ENCODE data around the gene NDUFS6. TPM values are rescaled to one million over a fixed set of nuclear protein-coding genes. Genes with fewer than 3 reads are reported as not detected.

Gene NDUFS6
- polyA plus RNA-seq, 1 donor from 2014 or later, result 72.0 TPM

GRCh38 chr5:1808439-1808838 is 7.2 kb downstream of the NDUFS6 start:
- TF ChIP-seq POLR2AphosphoS5 (IDR thresholded peaks at IDR 0.05) (no peak), EZH2 (IDR thresholded peaks at IDR 0.05; ENCODE audit: borderline replicate concordance, insufficient read depth, low read length, poor library complexity, severe bottlenecking) (no peak), REST (IDR thresholded peaks at IDR 0.05; ENCODE audit: borderline replicate concordance) (no peak), RAD21 (conservative IDR thresholded peaks at IDR 0.05) (no peak), CTCF (IDR thresholded peaks at IDR 0.05; ENCODE audit: poor library complexity, severe bottlenecking) (no peak), MXI1 (conservative IDR thresholded peaks at IDR 0.05; ENCODE audit: poor library complexity, severe bottlenecking) (no peak), EP300 (conservative IDR thresholded peaks at IDR 0.05; ENCODE audit: poor library complexity, severe bottlenecking) (no peak), SMC3 (conservative IDR thresholded peaks at IDR 0.05; ENCODE audit: poor library complexity) (no peak), TAF1 (IDR thresholded peaks at IDR 0.05; ENCODE audit: low read depth) (no peak)
- H3F3A ChIP-seq (ENCODE audit: insufficient read depth, low read length, poor library complexity, severe bottlenecking), result no peaks in the 10 kb centered on the region
- no peaks in the 10 kb centered on the region for H3K9me2 ChIP-seq (ENCODE audit: insufficient read depth, low read length)
- H3K4me3 ChIP-seq (ENCODE audit: low read length), result no peak overlapping the region
- no peak overlapping the region for H3K9ac ChIP-seq (ENCODE audit: low read length)
- no peak overlapping the region for H2AFZ ChIP-seq (ENCODE audit: low read depth, low read length)
- H4K20me1 ChIP-seq (ENCODE audit: insufficient read depth), result no peaks in the 10 kb centered on the region
- H3K79me2 ChIP-seq (replicated peaks; ENCODE audit: insufficient read depth, low read length), result no peaks in the 10 kb centered on the region
- no peak overlapping the region for H3K4me2 ChIP-seq (ENCODE audit: low read length)
- H3K27me3 ChIP-seq (ENCODE audit: insufficient read depth, low read depth, low read length), result no peaks in the 10 kb centered on the region
- H3K9me3 ChIP-seq (ENCODE audit: low read length), result no peaks in the 10 kb centered on the region
- no peak overlapping the region for H3K27ac ChIP-seq (ENCODE audit: low read length)
- H3K36me3 ChIP-seq (ENCODE audit: insufficient read depth, low read length), result peaks cover 6% of the 10 kb centered on the region

GRCh38 chr5:1809416-1810035 is 8.3 kb downstream of the NDUFS6 start:
- TF ChIP-seq REST (IDR thresholded peaks at IDR 0.05; ENCODE audit: borderline replicate concordance), result no peak
- TF ChIP-seq RAD21 (conservative IDR thresholded peaks at IDR 0.05), result no peak
- TF ChIP-seq EZH2 (IDR thresholded peaks at IDR 0.05; ENCODE audit: borderline replicate concordance, insufficient read depth, low read length, poor library complexity, severe bottlenecking), result no peak
- TF ChIP-seq EP300 (conservative IDR thresholded peaks at IDR 0.05; ENCODE audit: poor library complexity, severe bottlenecking), result no peak
- no peak for TF ChIP-seq MXI1 (conservative IDR thresholded peaks at IDR 0.05; ENCODE audit: poor library complexity, severe bottlenecking)
- TF ChIP-seq TAF1 (IDR thresholded peaks at IDR 0.05; ENCODE audit: low read depth), result no peak
- TF ChIP-seq SMC3 (conservative IDR thresholded peaks at IDR 0.05; ENCODE audit: poor library complexity), result no peak
- H3K27ac ChIP-seq (ENCODE audit: low read length), result no peak overlapping the region
- H3K9me3 ChIP-seq (ENCODE audit: low read length), result no peaks in the 10 kb centered on the region
- no peaks in the 10 kb centered on the region for H4K20me1 ChIP-seq (ENCODE audit: insufficient read depth)
- no peak overlapping the region for H3K4me2 ChIP-seq (ENCODE audit: low read length)
- H3K36me3 ChIP-seq (ENCODE audit: insufficient read depth, low read length), result peaks cover 6% of the 10 kb centered on the region
- no peak overlapping the region for H3K4me3 ChIP-seq (ENCODE audit: low read length)
- H2AFZ ChIP-seq (ENCODE audit: low read depth, low read length), result no peak overlapping the region
- H3K9ac ChIP-seq (ENCODE audit: low read length), result no peak overlapping the region
- no peaks in the 10 kb centered on the region for H3F3A ChIP-seq (ENCODE audit: insufficient read depth, low read length, poor library complexity, severe bottlenecking)
- no peaks in the 10 kb centered on the region for H3K9me2 ChIP-seq (ENCODE audit: insufficient read depth, low read length)
- no peaks in the 10 kb centered on the region for H3K27me3 ChIP-seq (ENCODE audit: insufficient read depth, low read depth, low read length)
- H3K79me2 ChIP-seq (replicated peaks; ENCODE audit: insufficient read depth, low read length), result no peaks in the 10 kb centered on the region

Measured in neural cell (in vitro differentiated cells).